ENCODE data around the gene B3GNT7.
"Not testable (repeated sequence)": the region's sequence is repeated elsewhere in the genome, so short reads cannot be mapped to it uniquely, and the experiment has no call there.

The B3GNT7 gene

GRCh38 chr2:231430437-231430836 is 34.9 kb downstream of the B3GNT7 start:
- not testable (repeated sequence) for DNase-seq

- DNase-seq, result no peak
Observed at GRCh38 chr2:231431606-231432005, 36.1 kb downstream of the B3GNT7 start.

- no peak for DNase-seq
Observed at GRCh38 chr2:231433990-231434389, 38.5 kb downstream of the B3GNT7 start.

- no peak for DNase-seq
Observed at GRCh38 chr2:231436957-231437356, 41.4 kb downstream of the B3GNT7 start.

GRCh38 chr2:231449503-231450054 is 54.1 kb downstream of the B3GNT7 start:
- no peak for DNase-seq

GRCh38 chr2:231450548-231450989 is 55.1 kb downstream of the B3GNT7 start:
- DNase-seq, result no peak
